ENCODE measurements around the gene RAB11FIP5. TPM values are rescaled to one million over a fixed set of nuclear protein-coding genes. Genes with fewer than 3 reads are reported as not detected.

The RAB11FIP5 gene
- total and polyA plus RNA-seq, 8 donors: 10.1 to 17.6 (median 15.2) TPM

DNA sequence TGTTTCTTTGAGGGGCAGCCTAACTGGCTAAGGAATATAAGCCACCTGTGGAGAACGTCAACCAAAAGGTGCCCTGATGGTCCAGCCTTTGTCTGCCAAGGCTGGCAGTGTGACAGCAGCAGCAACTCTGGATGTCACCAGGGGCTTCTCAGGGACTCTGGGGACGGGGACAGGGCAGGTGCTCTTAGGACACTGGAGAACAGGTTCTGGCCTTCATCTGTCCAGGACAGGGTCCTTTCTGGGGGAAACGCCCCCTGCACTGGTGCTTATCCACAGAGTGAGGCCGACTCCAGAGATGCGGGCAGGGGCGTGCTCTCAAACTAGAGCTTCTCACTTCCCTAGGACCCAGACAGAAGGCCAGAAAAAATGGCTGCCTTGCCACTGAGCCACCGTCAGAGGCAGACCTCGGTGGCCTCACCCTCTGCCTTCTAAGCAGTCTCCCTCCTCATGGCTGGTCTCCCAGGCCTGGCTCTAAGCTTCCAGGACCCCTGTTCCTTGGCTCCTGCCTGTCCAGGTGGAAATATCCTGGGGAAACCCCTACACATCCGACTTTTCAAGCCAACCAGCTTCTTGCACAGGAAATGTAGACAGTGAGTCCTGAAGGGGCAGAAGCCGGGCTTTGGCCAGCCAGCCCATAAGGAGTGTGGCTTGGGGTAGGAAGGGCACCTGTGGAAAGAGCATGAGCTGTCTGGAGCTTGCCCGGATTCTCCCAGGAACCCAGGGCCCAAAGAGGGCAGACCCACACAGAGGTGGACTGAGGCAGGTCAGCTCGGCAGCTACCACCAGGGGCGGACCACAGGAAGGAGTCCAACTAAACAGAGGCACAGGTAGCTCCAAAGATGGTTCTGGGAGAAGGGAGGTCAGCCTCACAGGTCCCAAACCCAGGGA is 30.0 kb downstream of the RAB11FIP5 start:
- intact Hi-C loops (cut with DNase I): loop anchor here in 2 of 3 donors (5.0 to 10.0 kb wide), 3 partner anchors 62 to 98 kb away; no protein-coding TSS in a partner anchor
- peaks cover 0 to 9% (median 0%) of the 10 kb centered on the region in 3 donors for H3K36me3 ChIP-seq
- FAIRE-seq (no peak), DNase-seq (no peak), ATAC-seq (no peak)
- no peaks in the 10 kb centered on the region for H3K27me3 ChIP-seq
- H3K4me1 ChIP-seq: no peaks in the 10 kb centered on the region
- TF ChIP-seq, protein P1, sequence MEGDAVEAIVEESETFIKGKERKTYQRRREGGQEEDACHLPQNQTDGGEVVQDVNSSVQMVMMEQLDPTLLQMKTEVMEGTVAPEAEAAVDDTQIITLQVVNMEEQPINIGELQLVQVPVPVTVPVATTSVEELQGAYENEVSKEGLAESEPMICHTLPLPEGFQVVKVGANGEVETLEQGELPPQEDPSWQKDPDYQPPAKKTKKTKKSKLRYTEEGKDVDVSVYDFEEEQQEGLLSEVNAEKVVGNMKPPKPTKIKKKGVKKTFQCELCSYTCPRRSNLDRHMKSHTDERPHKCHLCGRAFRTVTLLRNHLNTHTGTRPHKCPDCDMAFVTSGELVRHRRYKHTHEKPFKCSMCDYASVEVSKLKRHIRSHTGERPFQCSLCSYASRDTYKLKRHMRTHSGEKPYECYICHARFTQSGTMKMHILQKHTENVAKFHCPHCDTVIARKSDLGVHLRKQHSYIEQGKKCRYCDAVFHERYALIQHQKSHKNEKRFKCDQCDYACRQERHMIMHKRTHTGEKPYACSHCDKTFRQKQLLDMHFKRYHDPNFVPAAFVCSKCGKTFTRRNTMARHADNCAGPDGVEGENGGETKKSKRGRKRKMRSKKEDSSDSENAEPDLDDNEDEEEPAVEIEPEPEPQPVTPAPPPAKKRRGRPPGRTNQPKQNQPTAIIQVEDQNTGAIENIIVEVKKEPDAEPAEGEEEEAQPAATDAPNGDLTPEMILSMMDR (IDR thresholded peaks at IDR 0.05): no peak
- no peak overlapping the region for H3K4me3 ChIP-seq
- H3K27ac ChIP-seq: no peak overlapping the region
- no peaks in the 10 kb centered on the region for H3K9me3 ChIP-seq
- WGBS, 2 donors: 83 to 84% methylated on average over 13 of the region's 13 CpGs

GRCh38 chr2:73081181-73081671 is 31.5 kb downstream of the RAB11FIP5 start:
- FAIRE-seq (no peak), DNase-seq (no peak), ATAC-seq (no peak)
- Histone ChIP-seq H3K27ac (no peak overlapping the region), H3K36me3 (no peaks in the 10 kb centered on the region), H3K27me3 (no peaks in the 10 kb centered on the region), H3K9me3 (no peaks in the 10 kb centered on the region), H3K4me1 (no peaks in the 10 kb centered on the region), H3K4me3 (no peak overlapping the region)
- TF ChIP-seq, protein P1 (IDR thresholded peaks at IDR 0.05): no peak
- intact Hi-C loops (cut with DNase I): loop anchor here in 2 of 3 donors (5.0 to 10.0 kb wide), 3 partner anchors 64 to 96 kb away; no protein-coding TSS in a partner anchor
- WGBS, 2 donors: 87 to 88% methylated on average over 15 to 16 of the region's 16 CpGs

- Histone ChIP-seq H3K27me3 (no peaks in the 10 kb centered on the region), H3K9me3 (no peaks in the 10 kb centered on the region), H3K27ac (no peak overlapping the region), H3K36me3 (no peaks in the 10 kb centered on the region), H3K4me1 (no peaks in the 10 kb centered on the region), H3K4me3 (no peak overlapping the region)
- ATAC-seq: no peak
- intact Hi-C loops (cut with DNase I): loop anchor here in 2 of 3 donors (5.0 to 10.0 kb wide), 3 partner anchors 64 to 96 kb away; no protein-coding TSS in a partner anchor
- TF ChIP-seq, protein P1 (IDR thresholded peaks at IDR 0.05): no peak
- 85 to 87% methylated on average over 27 to 31 of the region's 31 CpGs for WGBS, 2 donors
- FAIRE-seq: no peak
- no peak for DNase-seq
Measured at GRCh38 chr2:73080321-73081131, 32.2 kb downstream of the RAB11FIP5 start.

- Histone ChIP-seq H3K9me3 (no peaks in the 10 kb centered on the region), H3K36me3 (no peaks in the 10 kb centered on the region), H3K4me3 (no peak overlapping the region), H3K27me3 (no peaks in the 10 kb centered on the region), H3K4me1 (no peaks in the 10 kb centered on the region), H3K27ac (no peak overlapping the region)
- TF ChIP-seq, protein P1 (IDR thresholded peaks at IDR 0.05): no peak
- no peak for ATAC-seq
- FAIRE-seq: no peak
- DNase-seq: no peak
- 87 to 96% methylated on average over 9 of the region's 9 CpGs for WGBS, 2 donors
- intact Hi-C loops (cut with DNase I): loop anchor here in 2 of 3 donors (5.0 to 10.0 kb wide), 3 partner anchors 65 to 95 kb away; no protein-coding TSS in a partner anchor
Measured at GRCh38 chr2:73079636-73080035, 33.1 kb downstream of the RAB11FIP5 start.

Data from pancreas (tissue), 10 donors.